ENCODE data around the gene LRRC4C. TPM values are rescaled to one million over a fixed set of nuclear protein-coding genes. Genes with fewer than 3 reads are reported as not detected.

Gene LRRC4C
- total RNA-seq, 1 donor from 2014 or later = 2.2 TPM

- no peak for DNase-seq (ENCODE audit: low spot score)
Observed at GRCh38 chr11:40104941-40105550, 1354.4 kb downstream of the LRRC4C start.

- DNase-seq (ENCODE audit: low spot score) = no peak
Observed at GRCh38 chr11:40100781-40101180, 1358.7 kb downstream of the LRRC4C start.

GRCh38 chr11:40100162-40100553 is 1359.3 kb downstream of the LRRC4C start:
- DNase-seq (ENCODE audit: low spot score) = no peak

- no peak for DNase-seq (ENCODE audit: low spot score)
Observed at GRCh38 chr11:40099426-40100161, 1359.9 kb downstream of the LRRC4C start.

GRCh38 chr11:40095446-40095845 is 1364.0 kb downstream of the LRRC4C start:
- no peak for DNase-seq (ENCODE audit: low spot score)

- DNase-seq (ENCODE audit: low spot score) = no peak
Observed at GRCh38 chr11:40094954-40095353, 1364.5 kb downstream of the LRRC4C start.

GRCh38 chr11:40080434-40080833 is 1379.0 kb downstream of the LRRC4C start:
- DNase-seq (ENCODE audit: low spot score) = no peak
